Smooth muscle cell (in vitro differentiated cells): ENCODE measurements around the gene TRAPPC12. TPM values are rescaled to one million over a fixed set of nuclear protein-coding genes. Genes with fewer than 3 reads are reported as not detected.

ENCODE experiments used
- DNase-seq: peaks from one replicate; lab custom pipeline; 2025; ENCODE audit not compliant: unreplicated experiment; lab: John Stamatoyannopoulos, UW
- H2AFZ ChIP-seq: fragments of 200-600 bp; sonication (generic); 2 replicates; pipeline ENCODE4 v1.6.0; 2016; ENCODE audit warnings: antibody characterized with exemption, low read depth, mild to moderate bottlenecking
- H3F3A ChIP-seq: fragments of 200-600 bp; sonication (generic); 2 replicates; pipeline ENCODE4 v1.6.0; 2017; ENCODE audit warnings: antibody characterized with exemption, low read depth
- H3K27ac ChIP-seq: fragments of 200-600 bp; sonication (generic); 2 replicates; pipeline ENCODE4 v1.5.1; 2016; ENCODE audit warnings: low read depth, mild to moderate bottlenecking
- H3K27me3 ChIP-seq: fragments of 200-600 bp; sonication (generic); 2 replicates; pipeline ENCODE4 v1.6.1; 2016; ENCODE audit warnings: low read depth, mild to moderate bottlenecking
- H3K36me3 ChIP-seq: fragments of 200-600 bp; sonication (generic); 2 replicates; pipeline ENCODE4 v1.5.1; 2016; ENCODE audit warnings: low read depth
- H3K4me1 ChIP-seq: fragments of 200-600 bp; sonication (generic); 2 replicates; pipeline ENCODE4 v1.5.1; 2016; ENCODE audit warnings: low read depth
- H3K4me2 ChIP-seq: fragments of 200-600 bp; sonication (generic); 2 replicates; pipeline ENCODE4 v1.6.0; 2016; ENCODE audit warnings: mild to moderate bottlenecking
- H3K4me3 ChIP-seq: fragments of 200-600 bp; sonication (generic); 2 replicates; pipeline ENCODE4 v1.5.1; 2016; ENCODE audit warnings: mild to moderate bottlenecking
- H3K79me2 ChIP-seq: fragments of 200-600 bp; sonication (generic); 2 replicates; pipeline ENCODE4 v1.6.0; 2016; ENCODE audit warnings: low read depth, mild to moderate bottlenecking
- H3K9ac ChIP-seq: fragments of 200-600 bp; sonication (generic); 2 replicates; pipeline ENCODE4 v1.6.0; 2016; ENCODE audit warnings: low read depth
- H3K9me3 ChIP-seq: fragments of 200-600 bp; sonication (generic); replicated peaks from 2 replicates; pipeline ENCODE4 v1.5.1; 2016; ENCODE audit warnings: low read depth
- H4K20me1 ChIP-seq: fragments of 200-600 bp; sonication (generic); 2 replicates; pipeline ENCODE4 v1.6.0; 2016; ENCODE audit warnings: low read depth
- CTCF ChIP-seq: fragments of 200-600 bp; sonication (generic); IDR thresholded peaks from 2 replicates; pipeline ENCODE4 v1.5.1; 2017; ENCODE audit warnings: borderline replicate concordance, mild to moderate bottlenecking, antibody characterized with exemption; ENCODE audit not compliant: insufficient read depth, poor library complexity, severe bottlenecking
- WGBS: methylation state at CpG from one replicate; pipeline ENCODE4 v1.1.7; 2016; ENCODE audit warnings: low lambda C conversion rate; 5-methylcytosine and 5-hydroxymethylcytosine counted together
- polyA plus RNA-seq: library from polyadenylated mRNA; unstranded; fragments of >200 nt; fragmentation: Nextera tagmentation; extraction: Ambion mirVana; gene quantifications from 2 replicates; pipeline ENCODE4 v1.2.1, GENCODE V29; 2016
- total RNA-seq: library from RNA; depleted of rRNA; stranded (reverse); fragments of >200 nt; gene quantifications from 2 replicates; pipeline ENCODE4 v1.2.3, GENCODE V29; 2014

TRAPPC12 gene
- total and polyA plus RNA-seq, 2 experiments from 2014 or later = 26.0 to 55.4 TPM

GRCh38 chr2:3503046-3503445 is 123.6 kb downstream of the TRAPPC12 start:
- Histone ChIP-seq H3K4me1 (no peaks in the 10 kb centered on the region), H2AFZ (no peak overlapping the region), H3K27ac (no peak overlapping the region), H3K27me3 (no peaks in the 10 kb centered on the region), H3K9me3 (no peaks in the 10 kb centered on the region), H3K4me2 (no peak overlapping the region), H3K79me2 (no peaks in the 10 kb centered on the region), H3K4me3 (no peak overlapping the region), H3K36me3 (no peaks in the 10 kb centered on the region), H3K9ac (no peak overlapping the region), H3F3A (no peaks in the 10 kb centered on the region), H4K20me1 (no peaks in the 10 kb centered on the region)
- DNase-seq = no peak
- TF ChIP-seq CTCF = no peak
- 95% methylated on average over 8 of the region's 14 CpGs for whole genome bisulfite sequencing

- no peak for DNase-seq
- Histone ChIP-seq H3K27me3 (no peaks in the 10 kb centered on the region), H3K36me3 (no peaks in the 10 kb centered on the region), H3K4me1 (no peaks in the 10 kb centered on the region), H3K79me2 (no peaks in the 10 kb centered on the region), H3F3A (no peaks in the 10 kb centered on the region), H4K20me1 (no peaks in the 10 kb centered on the region), H3K4me2 (no peak overlapping the region), H3K4me3 (no peak overlapping the region), H3K9ac (no peak overlapping the region), H3K27ac (no peak overlapping the region), H2AFZ (no peak overlapping the region), H3K9me3 (no peaks in the 10 kb centered on the region)
- no peak for TF ChIP-seq CTCF
- WGBS = 97% methylated on average over 13 of the region's 13 CpGs
Measured at GRCh38 chr2:3503483-3503882, 124.0 kb downstream of the TRAPPC12 start.

GRCh38 chr2:3504741-3505140 is 125.2 kb downstream of the TRAPPC12 start:
- Histone ChIP-seq H3K36me3 (no peaks in the 10 kb centered on the region), H2AFZ (no peak overlapping the region), H3K4me1 (no peaks in the 10 kb centered on the region), H4K20me1 (no peaks in the 10 kb centered on the region), H3K9ac (no peak overlapping the region), H3K27me3 (no peaks in the 10 kb centered on the region), H3F3A (no peaks in the 10 kb centered on the region), H3K9me3 (no peaks in the 10 kb centered on the region), H3K27ac (no peak overlapping the region), H3K4me2 (no peak overlapping the region), H3K79me2 (no peaks in the 10 kb centered on the region), H3K4me3 (no peak overlapping the region)
- no peak for TF ChIP-seq CTCF
- WGBS = 95% methylated on average over 5 of the region's 5 CpGs
- no peak for DNase-seq

- Histone ChIP-seq H3K4me3 (no peak overlapping the region), H3K27ac (no peak overlapping the region), H3F3A (no peaks in the 10 kb centered on the region), H4K20me1 (no peaks in the 10 kb centered on the region), H3K4me2 (no peak overlapping the region), H2AFZ (no peak overlapping the region), H3K9me3 (no peaks in the 10 kb centered on the region), H3K27me3 (no peaks in the 10 kb centered on the region), H3K4me1 (no peaks in the 10 kb centered on the region), H3K9ac (no peak overlapping the region), H3K79me2 (no peaks in the 10 kb centered on the region), H3K36me3 (no peaks in the 10 kb centered on the region)
- no peak for TF ChIP-seq CTCF
- 77% methylated on average over 4 of the region's 4 CpGs for WGBS
- DNase-seq = no peak
Measured at GRCh38 chr2:3505771-3506170, 126.3 kb downstream of the TRAPPC12 start.
